AG09319 (cell line): ENCODE data around the gene RFPL4A.
"Not testable (repeated sequence)": the region's sequence is repeated elsewhere in the genome, so short reads cannot be mapped to it uniquely, and the experiment has no call there.

Source experiments
- DNase-seq: peaks from one replicate; pipeline ENCODE4 v3.0.0-alpha.2; 2010; ENCODE audit warnings: low read depth; ENCODE audit errors: extremely low read depth
- TF ChIP-seq, protein P1 (sequence below): IDR thresholded peaks from 2 replicates; pipeline ENCODE4 v1.5.1; 2011; ENCODE audit warnings: low read depth, mild to moderate bottlenecking, inconsistent platforms, low read length, moderate library complexity

The RFPL4A gene

DNA sequence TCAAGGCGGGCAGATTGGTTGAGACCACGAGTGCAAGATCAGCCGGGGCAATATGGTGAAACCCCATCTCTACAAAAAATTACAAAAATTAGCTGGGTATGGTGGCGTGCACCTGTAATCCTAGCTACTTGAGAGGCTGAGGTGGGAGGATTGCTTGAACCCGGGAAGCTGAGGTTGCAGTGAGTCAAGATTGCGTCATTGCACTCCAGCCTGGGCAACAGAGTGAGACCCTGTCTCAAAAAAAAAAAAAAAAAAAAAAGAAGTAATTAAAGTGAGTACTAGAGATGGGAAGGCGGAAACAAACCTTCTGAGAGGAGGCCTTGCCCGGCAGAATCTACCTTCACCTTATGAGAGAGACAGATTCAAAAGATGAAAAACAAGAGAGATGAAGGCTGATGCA is 35.4 kb upstream of the RFPL4A start:
- DNase-seq, result no peak
- TF ChIP-seq, protein P1, sequence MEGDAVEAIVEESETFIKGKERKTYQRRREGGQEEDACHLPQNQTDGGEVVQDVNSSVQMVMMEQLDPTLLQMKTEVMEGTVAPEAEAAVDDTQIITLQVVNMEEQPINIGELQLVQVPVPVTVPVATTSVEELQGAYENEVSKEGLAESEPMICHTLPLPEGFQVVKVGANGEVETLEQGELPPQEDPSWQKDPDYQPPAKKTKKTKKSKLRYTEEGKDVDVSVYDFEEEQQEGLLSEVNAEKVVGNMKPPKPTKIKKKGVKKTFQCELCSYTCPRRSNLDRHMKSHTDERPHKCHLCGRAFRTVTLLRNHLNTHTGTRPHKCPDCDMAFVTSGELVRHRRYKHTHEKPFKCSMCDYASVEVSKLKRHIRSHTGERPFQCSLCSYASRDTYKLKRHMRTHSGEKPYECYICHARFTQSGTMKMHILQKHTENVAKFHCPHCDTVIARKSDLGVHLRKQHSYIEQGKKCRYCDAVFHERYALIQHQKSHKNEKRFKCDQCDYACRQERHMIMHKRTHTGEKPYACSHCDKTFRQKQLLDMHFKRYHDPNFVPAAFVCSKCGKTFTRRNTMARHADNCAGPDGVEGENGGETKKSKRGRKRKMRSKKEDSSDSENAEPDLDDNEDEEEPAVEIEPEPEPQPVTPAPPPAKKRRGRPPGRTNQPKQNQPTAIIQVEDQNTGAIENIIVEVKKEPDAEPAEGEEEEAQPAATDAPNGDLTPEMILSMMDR, result no peak

DNA sequence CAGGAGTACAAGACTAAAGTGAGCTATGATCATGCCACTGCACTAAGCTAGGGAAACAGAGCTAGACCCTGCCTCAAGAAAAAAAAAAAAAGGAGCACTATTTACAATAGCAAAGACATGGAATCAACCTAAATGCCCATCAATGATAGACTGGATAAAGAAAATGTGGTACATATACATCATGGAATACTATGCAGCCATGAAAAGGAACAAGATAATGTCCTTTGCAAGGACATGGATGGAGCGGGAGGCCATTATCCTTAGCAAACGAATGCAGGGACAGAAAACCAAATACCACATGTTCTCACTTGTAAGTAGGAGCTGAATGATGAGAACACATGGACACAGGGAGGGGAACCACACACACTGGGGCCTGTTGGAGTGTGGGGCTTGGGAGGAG is 28.5 kb upstream of the RFPL4A start:
- not testable (repeated sequence) for DNase-seq

DNA sequence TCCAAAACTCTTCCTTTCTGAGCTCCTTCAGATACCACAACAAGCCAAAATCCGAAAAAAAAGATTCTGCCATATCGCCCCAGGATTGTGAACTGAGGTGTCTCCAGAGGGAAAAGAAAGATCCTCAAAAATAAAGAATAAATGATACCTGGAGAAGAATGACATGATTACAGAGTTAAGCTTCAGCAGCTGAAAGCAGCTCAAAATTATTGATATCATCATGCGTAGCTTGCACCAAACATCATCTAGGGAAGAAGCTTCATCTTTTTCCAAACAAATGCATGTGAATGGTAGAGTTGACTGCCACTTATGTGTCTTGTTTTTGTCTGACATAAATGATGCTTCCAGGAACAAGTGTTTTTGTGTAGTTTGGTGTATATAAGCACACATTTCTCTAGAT is 20.6 kb upstream of the RFPL4A start, which contains the start of gene NLRP9:
Gene NLRP9 (minus strand): TSS at position 101 of the 400 bp plus-strand sequence. CDS start 28 bp downstream, at position 73.
- TF ChIP-seq, protein P1, result no peak

DNA sequence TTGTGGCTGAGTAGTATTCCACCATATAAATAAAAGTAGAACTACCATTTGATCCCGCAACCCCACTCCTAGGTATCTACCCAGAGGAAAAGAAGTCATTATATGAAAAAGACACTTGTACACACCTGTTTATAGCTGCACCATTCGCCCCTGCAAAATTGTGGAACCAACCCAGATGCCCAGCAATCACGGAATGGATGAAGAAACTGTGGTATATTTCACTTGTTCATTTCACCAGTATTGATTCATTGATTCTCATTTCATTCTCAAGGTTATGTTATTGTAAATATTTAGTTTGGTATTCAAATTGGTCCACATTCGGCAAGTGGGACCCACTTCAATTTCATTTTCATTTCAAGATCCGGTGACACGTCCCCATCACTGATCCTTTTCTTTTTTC is 8.2 kb upstream of the RFPL4A start:
- DNase-seq, result no peak
- TF ChIP-seq, protein P1, result no peak

More for the DNA sequence above, 20.6 kb upstream of the RFPL4A start, which contains the start of gene NLRP9:
- no peak for DNase-seq

DNA sequence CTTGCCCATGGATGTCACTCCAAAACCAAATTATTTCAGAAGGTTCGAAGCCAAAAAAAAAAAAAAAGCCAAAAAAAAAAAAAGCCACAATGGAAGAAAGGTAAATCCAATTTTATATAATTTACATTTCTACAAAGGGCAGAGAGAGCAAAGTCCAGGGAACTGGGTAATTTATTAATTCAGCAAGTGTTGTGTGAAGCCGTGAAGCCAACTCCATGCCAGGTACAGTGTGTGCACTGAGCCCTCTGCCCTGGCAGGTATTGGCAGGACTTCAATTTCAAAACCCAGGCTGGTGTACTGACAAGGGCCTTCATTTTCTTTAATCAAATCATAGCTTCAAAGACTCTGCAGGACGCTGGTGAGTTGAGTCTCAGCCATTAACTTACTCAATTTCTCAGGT is 5.5 kb upstream of the RFPL4A start:
- no peak for DNase-seq
- TF ChIP-seq, protein P1, result no peak

DNA sequence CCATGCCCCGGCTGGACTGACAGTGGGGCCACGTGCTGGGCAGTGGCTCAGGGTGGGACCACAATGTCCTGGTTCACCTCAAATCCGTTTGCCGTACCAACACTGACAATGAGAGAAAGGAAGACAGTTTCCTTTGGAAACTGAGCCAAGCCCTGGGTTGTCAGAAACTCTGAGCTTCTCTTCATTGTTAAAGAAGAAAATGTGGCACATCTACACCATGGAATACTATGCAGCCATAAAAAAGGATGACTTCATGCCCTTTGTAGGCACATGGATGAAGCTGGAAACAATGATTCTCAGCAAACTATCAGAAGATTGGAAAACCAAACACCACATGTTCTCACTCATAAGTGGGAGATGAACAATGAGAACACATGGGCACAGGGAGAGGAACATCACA is 2.1 kb upstream of the RFPL4A start:
- not testable (repeated sequence) for DNase-seq

DNA sequence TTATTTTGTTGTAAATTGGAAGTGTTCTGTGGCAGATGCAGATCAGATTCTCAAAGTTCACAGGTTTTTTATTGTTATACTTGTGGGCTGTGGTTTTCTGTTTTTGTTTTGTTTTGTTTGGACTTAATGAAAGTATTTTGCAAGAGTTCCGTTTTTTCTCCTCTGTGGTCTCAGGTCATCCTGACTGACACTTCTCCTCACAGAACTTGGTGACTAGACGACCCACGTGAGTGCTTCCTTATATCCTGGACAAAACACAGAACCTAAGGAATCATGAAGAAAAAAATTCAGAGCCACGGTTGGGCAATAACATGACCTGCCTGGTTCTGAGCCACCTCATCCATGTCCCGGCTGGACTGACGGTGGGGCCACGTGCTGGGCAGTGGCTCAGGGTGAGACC is 7.6 kb downstream of the RFPL4A start:
- no peak for DNase-seq
- TF ChIP-seq, protein P1, result no peak

DNA sequence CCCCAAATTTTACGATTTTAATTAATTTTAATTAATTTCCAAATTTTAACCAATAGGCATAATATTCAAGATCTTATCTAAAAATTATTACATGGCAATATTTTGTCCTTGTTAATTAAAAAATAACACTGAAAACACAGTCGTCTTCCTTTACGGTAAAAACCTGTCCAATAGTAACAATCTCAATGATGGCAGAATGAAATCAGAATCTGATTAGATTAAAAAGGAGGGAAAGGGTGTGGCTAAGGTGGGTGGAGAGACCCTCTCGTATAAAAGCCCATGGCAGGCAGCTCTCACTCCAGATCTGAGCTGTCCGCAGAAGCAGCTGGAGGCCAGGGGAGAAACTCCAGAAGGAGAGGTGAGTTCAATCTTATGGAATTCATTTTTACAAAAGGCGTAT is 9.9 kb downstream of the RFPL4A start, which contains the start of gene RFPL4AL1:
Gene RFPL4AL1 (plus strand): TSS at position 301 of the 400 bp plus-strand sequence. CDS start 2,687 bp downstream, outside the sequence.
- DNase-seq, result not testable (repeated sequence)

DNA sequence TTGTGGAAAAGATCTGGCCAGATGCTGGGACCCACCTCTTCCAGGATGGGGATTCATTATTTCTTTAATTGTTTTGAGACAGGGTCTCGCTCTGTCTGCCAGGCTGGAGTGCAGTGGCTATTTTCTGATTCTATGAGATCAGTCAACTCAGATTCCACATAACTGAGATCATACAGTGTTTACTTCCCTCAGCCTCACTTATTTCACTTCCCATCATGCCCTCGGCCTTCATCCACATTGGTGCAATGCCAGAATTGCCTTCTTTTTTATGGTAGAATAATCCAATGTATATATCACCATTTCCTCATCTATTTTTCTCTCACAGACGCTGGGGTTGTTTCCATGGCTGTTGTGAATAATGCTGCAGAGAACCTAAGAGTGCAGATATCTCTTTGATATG is 10.7 kb downstream of the RFPL4A start:
- DNase-seq, result not testable (repeated sequence)

DNA sequence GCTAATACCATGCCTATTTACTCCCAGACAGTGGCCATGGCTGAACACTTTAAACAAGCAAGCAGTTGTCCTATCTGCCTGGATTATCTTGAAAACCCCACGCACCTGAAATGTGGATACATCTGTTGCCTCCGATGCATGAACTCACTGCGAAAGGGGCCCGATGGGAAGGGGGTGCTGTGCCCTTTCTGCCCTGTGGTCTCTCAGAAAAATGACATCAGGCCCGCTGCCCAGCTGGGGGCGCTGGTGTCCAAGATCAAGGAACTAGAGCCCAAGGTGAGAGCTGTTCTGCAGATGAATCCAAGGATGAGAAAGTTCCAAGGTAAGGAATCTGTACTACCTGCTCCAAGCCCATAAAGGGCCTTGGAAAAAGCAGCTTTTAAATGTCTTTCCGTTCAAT is 18.6 kb downstream of the RFPL4A start:
- DNase-seq, result no peak

More for the DNA sequence above, 18.6 kb downstream of the RFPL4A start:
- TF ChIP-seq, protein P1, result no peak
